Measurements from ENCODE around the gene SCAI. TPM values are rescaled to one million over a fixed set of nuclear protein-coding genes. Genes with fewer than 3 reads are reported as not detected.

The SCAI gene
- total and polyA plus RNA-seq, 7 donors = 0.39 to 5.2 (median 1.8) TPM

- Histone ChIP-seq H3K4me1 (peaks cover 14% of the 10 kb centered on the region), H3K36me3 (ENCODE audit: insufficient read depth in 1 of 2, low read depth in 1 of 2) (peaks cover 14 to 73% of the 10 kb centered on the region in 2 donors), H3K27ac (peak overlapping the region; percentile 82), H3K9me3 (no peaks in the 10 kb centered on the region), H3K4me3 (no peak overlapping the region), H3K27me3 (ENCODE audit: insufficient read depth in 3 of 3, low read length in 2 of 3) (no peaks in the 10 kb centered on the region)
- ATAC-seq (peak in 3 of 4 donors; percentile 93 to 97 (median 93)), DNase-seq (no peak)
- TF ChIP-seq, protein P1, sequence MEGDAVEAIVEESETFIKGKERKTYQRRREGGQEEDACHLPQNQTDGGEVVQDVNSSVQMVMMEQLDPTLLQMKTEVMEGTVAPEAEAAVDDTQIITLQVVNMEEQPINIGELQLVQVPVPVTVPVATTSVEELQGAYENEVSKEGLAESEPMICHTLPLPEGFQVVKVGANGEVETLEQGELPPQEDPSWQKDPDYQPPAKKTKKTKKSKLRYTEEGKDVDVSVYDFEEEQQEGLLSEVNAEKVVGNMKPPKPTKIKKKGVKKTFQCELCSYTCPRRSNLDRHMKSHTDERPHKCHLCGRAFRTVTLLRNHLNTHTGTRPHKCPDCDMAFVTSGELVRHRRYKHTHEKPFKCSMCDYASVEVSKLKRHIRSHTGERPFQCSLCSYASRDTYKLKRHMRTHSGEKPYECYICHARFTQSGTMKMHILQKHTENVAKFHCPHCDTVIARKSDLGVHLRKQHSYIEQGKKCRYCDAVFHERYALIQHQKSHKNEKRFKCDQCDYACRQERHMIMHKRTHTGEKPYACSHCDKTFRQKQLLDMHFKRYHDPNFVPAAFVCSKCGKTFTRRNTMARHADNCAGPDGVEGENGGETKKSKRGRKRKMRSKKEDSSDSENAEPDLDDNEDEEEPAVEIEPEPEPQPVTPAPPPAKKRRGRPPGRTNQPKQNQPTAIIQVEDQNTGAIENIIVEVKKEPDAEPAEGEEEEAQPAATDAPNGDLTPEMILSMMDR (IDR thresholded peaks at IDR 0.05) = no peak
- intact Hi-C loops (cut with DNase I) = no loop called here
- WGBS, 3 donors = 86 to 96% (median 94%) methylated on average over 5 of the region's 5 CpGs
These were observed 228.4 kb downstream of the SCAI start for GRCh38 chr9:124914753-124915405.

DNA sequence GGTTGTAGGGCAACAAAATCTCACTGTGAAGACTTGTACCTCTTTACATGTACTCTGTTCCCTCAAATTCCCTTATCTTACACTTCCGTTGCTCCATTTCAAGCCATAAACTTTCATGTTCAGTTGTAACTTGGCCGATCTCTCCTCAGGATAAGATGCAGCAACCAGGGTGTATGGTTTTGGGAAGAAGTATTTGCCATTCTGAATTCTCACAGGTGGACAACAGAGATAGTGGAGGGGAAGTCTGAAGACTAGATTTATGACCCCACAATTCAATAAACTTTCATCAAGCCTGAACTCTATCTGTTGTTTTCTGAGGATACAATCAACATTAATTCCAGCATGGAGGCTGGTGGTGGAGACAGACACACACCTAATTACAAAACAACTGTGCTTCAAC is 229.9 kb downstream of the SCAI start:
- peaks cover 14% of the 10 kb centered on the region for H3K4me1 ChIP-seq
- WGBS, 3 donors = 94 to 98% (median 98%) methylated on average over 2 of the region's 2 CpGs
- TF ChIP-seq, protein P1 (IDR thresholded peaks at IDR 0.05) = no peak
- intact Hi-C loops (cut with DNase I) = no loop called here
- no peaks in the 10 kb centered on the region for H3K27me3 ChIP-seq (ENCODE audit: insufficient read depth in 3 of 3, low read length in 2 of 3)
- no peak overlapping the region for H3K27ac ChIP-seq
- DNase-seq = no peak
- ATAC-seq = no peak
- H3K9me3 ChIP-seq = no peaks in the 10 kb centered on the region
- H3K36me3 ChIP-seq (ENCODE audit: insufficient read depth in 1 of 2, low read depth in 1 of 2) = peaks cover 11 to 73% of the 10 kb centered on the region in 2 donors
- H3K4me3 ChIP-seq = no peak overlapping the region

DNA sequence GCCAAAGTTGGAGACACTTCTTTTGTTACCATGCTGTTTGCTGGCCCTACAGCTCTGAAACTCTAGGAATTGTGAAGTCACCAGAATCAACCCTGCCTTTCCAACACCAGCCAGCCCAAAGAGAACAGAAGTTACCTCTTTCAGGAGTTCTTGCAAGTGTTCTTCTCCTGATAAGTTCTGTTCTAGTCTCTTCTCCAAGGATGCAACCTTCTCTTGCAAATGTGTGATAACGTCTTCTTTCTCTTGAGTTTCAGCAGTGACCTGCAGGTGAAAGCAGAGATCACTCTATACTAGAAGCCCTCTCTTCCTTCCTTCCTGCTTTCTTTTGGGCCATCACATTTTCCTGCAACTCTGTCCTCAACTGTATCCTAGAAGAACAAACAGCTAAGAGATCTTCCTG is 231.6 kb downstream of the SCAI start:
- Histone ChIP-seq H3K4me3 (no peak overlapping the region), H3K27me3 (ENCODE audit: insufficient read depth in 3 of 3, low read length in 2 of 3) (no peaks in the 10 kb centered on the region), H3K9me3 (no peaks in the 10 kb centered on the region), H3K36me3 (ENCODE audit: insufficient read depth in 1 of 2, low read depth in 1 of 2) (peaks cover 11 to 73% of the 10 kb centered on the region in 2 donors), H3K4me1 (peaks cover 14% of the 10 kb centered on the region), H3K27ac (no peak overlapping the region)
- TF ChIP-seq, protein P1 (IDR thresholded peaks at IDR 0.05) = no peak
- ATAC-seq (no peak), DNase-seq (no peak)
- intact Hi-C loops (cut with DNase I) = no loop called here
- 89 to 95% (median 94%) methylated on average over 1 of the region's 1 CpG for WGBS, 3 donors

DNA sequence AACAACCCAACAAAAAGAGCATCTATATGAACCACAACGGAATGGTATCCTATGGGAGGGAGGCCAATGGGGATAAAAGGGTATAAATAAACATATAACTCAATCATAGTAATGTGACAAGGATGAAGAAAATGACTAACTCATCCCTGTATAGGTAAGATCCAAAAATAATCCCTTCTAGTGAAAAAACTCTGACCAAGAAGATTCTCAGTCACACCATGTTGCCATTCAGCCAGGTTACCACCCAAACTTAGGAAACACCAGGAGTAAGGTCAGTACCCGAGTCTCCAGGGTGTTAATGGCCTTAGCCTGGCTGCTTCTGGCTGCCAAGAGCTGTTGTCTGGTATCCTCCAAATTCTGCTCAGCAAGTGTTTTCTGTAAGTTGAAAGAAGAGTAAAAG is 235.2 kb downstream of the SCAI start:
- peaks cover 6 to 96% of the 10 kb centered on the region in 2 donors for H3K36me3 ChIP-seq (ENCODE audit: insufficient read depth in 1 of 2, low read depth in 1 of 2)
- WGBS, 3 donors = 52 to 74% (median 55%) methylated on average over 2 of the region's 2 CpGs
- H3K27ac ChIP-seq = peak overlapping the region; percentile 11
- intact Hi-C loops (cut with DNase I) = no loop called here
- H3K9me3 ChIP-seq = no peaks in the 10 kb centered on the region
- DNase-seq (no peak), ATAC-seq (peak in 3 of 4 donors; percentile 57 to 76 (median 61))
- TF ChIP-seq, protein P1 (IDR thresholded peaks at IDR 0.05) = no peak
- H3K4me1 ChIP-seq = no peaks in the 10 kb centered on the region
- no peaks in the 10 kb centered on the region for H3K27me3 ChIP-seq (ENCODE audit: insufficient read depth in 3 of 3, low read length in 2 of 3)
- H3K4me3 ChIP-seq = no peak overlapping the region

DNA sequence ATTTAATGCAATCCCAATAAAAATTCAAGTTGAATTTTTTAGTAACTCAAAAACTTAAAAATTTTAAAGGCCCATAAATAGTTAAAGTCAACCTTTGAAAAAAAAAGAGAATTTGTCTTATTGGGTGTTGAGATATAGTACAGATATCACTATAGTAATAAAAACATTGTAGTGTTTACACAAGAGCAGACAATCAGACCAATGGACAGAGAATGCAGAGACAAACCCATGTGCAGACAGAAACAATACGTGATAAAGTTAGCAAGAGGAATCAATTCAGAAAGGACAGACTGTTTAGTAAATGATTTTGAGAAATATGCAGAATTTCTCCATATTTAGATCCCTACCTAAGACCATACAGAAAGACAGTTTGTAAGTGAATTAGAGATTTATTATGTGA is 236.4 kb downstream of the SCAI start:
- TF ChIP-seq, protein P1 (IDR thresholded peaks at IDR 0.05) = no peak
- DNase-seq = no peak
- intact Hi-C loops (cut with DNase I) = no loop called here
- Histone ChIP-seq H3K4me1 (no peaks in the 10 kb centered on the region), H3K27me3 (ENCODE audit: insufficient read depth in 3 of 3, low read length in 2 of 3) (no peaks in the 10 kb centered on the region), H3K4me3 (no peak overlapping the region), H3K27ac (no peak overlapping the region), H3K9me3 (no peaks in the 10 kb centered on the region), H3K36me3 (ENCODE audit: insufficient read depth in 1 of 2, low read depth in 1 of 2) (peaks cover 6 to 97% of the 10 kb centered on the region in 2 donors)
- 90 to 91% (median 90%) methylated on average over 1 of the region's 1 CpG for WGBS, 3 donors
- no peak for ATAC-seq

All from psoas muscle (tissue), 8 donors.